Left hindlimb (tissue), 1 donor: ENCODE results near the gene MTPN.

Experiments used
- DNase-seq: peaks from one replicate; pipeline ENCODE4 v3.0.0-alpha.2; 2018

Gene MTPN

DNA sequence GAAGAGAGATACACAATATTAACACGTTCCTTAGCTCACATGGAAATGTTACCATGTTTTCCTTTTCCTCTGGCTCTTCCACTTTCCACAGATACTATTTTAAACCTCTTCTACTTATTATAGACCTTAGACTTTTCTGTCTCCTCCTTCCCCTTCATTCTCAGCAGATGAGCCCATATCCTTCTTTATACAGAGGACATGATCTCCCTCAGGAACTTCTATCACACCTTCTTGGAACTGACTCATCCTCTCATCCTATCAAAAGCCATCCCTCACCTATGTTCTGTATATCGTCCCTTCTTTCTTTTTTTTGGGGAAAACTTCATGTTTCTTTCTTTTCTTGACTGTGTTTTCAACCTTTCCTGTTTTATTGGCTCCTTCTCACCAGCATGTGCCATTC lies 20.8 kb downstream of the MTPN start:
- no peak for DNase-seq

DNA sequence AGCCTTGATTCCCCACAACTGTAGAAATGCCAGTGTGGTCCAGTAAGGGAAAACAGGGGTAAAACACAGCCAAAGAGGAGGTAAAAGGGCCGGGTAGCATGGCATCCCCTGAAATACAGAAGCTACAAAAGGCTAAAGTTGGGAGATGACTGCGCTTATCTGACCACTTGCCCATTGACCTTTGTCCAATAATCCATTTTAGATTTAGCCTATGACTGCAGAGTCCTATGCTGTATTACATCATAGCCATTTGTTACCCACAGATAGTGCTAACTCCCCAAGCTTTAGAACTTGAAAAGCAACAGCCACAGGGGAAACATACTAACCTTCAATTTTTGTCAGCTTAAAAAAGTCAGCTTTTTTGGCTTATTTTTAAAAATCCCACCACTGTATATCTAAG lies 26.2 kb downstream of the MTPN start:
- no peak for DNase-seq

DNA sequence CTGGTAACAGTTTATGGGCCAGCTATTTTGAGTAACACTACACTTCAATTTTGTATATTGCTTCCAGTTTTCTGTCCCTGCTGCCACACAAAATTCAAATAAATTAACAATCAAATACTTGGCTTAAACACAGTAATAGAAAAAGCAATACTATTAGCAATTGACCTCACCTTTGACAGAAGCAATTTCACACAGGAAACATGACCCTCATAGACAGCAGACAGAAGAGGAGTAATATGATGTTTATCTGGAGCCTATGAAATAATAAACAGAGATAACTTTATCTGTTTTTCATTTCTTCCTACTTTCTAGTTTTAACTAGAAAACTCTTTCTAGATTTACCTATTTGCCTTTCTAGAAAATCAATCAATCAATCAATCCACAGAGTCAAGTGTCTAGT lies 26.7 kb downstream of the MTPN start:
- DNase-seq, result no peak

DNA sequence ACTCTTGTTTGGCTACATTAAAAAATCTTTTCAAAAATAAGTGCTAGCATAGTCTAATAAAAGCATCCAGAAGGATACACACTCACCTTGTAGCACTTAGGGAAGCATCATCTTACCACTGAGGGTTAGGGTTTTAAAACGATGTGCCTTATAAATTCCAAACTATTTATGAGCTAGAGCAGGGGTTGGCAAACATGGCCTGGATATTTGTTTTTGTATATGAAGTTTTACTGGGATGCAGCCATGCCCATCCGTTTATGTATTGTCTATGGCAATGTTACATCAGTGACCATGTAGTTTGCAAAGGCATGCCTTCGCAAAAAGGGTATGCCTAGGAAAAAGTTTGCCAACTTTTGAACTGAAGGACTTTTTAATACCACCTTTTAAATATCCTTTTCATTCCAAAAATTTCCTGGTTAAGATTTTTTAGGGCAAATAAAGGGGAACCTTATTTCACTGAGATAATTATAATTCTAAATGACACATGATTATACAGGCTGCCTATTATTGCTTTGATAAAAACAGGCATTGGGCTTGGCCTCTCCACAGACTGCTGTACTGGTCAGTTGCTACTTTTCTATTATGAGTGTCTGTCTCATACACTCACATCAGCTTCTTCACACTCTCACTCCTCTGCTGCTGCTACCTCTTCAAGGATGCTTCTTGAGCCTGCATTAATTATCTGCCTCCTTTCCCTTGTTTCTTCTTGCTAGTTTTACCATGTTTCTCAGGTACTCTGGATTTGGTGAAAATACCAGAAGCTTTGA lies 30.7 kb downstream of the MTPN start:
- no peak for DNase-seq

DNA sequence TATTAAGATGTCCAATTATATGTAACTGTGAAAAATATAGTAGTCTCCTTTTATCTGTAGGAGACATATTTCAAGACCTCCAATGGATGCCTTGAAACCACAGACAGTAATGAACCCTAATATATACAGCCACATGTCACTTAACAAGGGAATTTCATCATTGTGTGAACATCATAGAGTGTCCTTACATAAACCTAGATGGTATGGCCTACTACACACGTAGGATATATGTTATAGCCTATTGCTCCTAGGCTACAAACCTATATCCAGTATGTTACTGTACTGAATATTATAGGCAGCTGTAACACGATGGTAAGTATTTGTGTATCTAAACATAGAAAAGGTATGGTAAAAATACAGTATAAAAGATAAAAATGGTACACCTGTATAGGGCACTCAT lies 32.4 kb downstream of the MTPN start:
- DNase-seq, result no peak

DNA sequence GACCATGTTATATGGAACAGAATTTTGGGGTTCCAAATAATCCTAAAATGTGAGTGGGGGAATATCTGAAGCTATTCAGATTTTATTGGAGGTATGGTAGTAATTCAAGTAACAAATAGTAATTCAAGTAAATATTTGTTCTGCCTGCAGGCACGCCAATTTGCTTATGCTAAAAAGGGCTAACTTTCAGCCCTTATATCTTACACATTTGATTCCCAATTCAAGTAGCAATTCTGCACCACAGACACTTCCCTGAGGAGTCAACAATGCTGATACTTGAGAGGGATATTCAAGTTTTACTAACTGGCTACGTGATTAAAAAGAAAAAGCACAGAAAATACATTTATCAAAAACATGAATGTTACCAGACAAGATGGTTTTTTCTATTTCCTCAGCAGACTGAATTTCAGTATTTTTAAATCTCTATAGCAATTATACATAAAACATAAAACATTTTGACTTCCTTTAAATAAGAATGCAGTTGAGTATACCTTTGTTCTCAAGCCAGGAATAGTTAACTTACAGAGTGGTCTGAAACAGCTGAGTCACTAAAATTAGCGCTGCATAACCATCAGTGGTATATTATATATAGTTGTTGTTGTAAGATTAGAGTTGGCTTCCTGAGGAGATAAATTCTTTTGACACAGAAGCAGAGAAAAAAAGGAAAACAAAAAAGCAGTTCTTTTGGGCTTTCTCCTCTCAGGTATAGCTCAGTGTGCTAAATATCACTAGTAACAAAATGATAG lies 33.9 kb downstream of the MTPN start:
- no peak for DNase-seq

DNA sequence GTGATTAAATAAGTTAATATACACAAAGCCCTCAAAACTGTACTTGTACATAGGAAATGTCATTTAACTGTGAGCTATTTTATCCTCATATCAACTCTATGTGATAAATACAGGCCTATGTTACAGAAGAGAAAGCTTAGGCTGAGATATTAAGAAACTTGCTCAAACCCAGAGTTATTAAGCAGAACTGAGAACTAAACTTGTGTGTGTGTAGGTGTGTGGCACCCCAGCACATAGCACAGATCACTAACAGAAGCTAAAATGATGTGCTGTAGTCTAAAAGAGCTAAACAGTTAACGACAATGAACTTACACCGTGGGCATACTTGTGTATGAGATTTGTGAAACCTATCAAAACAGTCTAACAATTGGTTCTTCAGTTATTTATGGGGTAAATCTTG lies 34.5 kb downstream of the MTPN start:
- no peak for DNase-seq

DNA sequence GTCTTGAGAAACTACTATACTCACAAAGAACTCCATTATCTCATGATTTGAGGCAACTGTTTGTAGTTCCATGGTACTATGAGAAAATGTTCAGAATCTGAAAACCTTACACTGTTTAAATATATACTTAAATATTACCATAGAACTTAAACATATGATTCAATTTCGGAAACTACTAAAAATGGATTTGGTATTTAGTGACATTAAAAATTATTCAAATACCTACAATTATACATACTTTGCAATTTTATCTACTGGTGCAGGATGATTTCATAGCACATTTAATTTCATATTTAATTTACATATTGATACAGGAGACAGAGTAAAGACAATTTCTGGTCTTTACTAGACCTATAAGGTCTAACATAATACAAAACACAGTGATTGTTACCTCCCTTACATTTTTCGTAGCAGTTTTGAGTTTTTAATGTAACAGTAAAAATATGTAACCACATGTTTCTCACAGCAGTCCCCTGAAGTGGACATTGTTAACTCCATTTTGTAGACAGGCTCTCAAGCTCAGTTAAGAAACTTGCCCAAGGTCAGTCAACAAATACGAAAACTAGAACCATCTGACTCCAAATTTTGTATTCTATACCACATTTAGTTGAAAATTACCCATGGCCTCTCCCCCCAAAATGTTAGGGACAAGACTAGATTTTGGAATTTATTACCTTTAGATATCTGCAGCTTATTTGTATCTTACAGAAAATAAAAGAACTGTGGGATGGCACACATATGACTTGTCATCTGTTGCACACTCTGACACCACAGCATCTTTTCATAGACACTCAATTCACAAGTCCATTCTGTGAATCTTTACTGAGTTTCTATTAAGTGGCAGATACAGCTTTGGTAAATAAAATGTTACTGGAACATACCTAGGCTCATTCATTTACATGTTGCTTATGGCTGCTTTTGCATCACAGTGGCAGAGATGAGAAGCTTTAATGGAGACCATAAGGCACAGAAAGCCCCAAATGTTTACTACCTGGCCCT lies 36.8 kb downstream of the MTPN start:
- DNase-seq, result no peak

DNA sequence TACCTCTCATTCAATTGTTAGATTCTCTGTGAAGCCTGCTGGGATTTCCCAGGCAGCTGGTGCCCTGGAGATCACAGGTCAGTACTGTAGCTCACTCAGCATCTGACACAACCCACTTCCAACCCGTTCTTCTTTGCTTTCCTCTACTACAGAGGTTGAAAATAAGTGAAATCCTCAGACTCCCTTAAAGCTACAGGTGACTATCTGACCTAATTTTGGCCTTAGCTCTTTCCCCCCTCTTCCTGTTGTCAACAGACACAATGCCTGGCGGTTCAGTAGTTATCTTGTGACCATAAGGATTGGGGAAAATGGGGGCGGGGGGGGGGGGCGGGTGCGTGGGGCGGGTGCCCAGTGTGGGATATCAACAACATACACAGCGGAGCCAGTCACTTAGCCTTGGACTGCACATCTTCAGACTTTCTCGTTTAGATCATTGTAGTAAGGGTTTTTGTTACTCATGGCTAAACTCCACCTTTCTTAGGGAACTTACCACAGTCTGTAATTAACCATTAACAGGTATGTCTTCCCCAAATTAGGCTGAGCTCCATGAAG lies 37.8 kb downstream of the MTPN start:
- no peak for DNase-seq

DNA sequence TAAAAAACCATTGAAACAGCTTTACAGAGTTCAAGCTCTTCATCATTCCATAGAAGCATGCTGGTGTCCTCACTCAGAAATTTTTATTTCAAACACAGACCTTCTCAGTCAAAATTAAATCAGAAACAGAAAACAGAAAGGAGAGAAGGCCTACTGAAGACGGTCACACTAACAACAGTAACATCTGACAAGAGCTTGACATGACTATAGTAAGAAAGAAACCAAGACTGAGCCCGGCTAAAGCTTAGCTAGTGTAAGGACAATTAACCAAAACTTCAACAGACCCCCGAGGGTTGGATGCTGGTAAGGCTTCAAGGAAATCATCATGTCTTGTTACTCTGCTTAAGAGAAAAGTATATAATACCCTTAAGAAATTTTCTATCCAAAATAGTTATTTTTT lies 38.6 kb downstream of the MTPN start:
- DNase-seq, result no peak

DNA sequence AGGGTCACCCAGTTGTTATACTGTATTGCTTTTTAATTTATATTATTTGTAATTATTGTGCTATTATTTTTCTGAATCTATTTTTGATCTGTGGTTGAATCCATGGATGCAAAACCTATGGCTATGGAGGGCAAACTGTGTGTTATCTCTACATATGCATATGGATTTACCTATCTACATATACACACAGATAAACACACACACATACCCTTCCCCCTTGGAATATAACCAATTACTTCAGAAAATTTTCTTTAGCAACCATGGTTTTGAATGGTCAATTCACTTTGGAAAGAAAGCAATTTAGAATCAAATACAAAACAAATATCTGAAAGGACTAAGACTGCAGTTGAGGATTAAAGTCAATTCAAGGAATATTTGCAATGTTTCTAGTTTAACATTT lies 39.1 kb downstream of the MTPN start:
- no peak for DNase-seq

DNA sequence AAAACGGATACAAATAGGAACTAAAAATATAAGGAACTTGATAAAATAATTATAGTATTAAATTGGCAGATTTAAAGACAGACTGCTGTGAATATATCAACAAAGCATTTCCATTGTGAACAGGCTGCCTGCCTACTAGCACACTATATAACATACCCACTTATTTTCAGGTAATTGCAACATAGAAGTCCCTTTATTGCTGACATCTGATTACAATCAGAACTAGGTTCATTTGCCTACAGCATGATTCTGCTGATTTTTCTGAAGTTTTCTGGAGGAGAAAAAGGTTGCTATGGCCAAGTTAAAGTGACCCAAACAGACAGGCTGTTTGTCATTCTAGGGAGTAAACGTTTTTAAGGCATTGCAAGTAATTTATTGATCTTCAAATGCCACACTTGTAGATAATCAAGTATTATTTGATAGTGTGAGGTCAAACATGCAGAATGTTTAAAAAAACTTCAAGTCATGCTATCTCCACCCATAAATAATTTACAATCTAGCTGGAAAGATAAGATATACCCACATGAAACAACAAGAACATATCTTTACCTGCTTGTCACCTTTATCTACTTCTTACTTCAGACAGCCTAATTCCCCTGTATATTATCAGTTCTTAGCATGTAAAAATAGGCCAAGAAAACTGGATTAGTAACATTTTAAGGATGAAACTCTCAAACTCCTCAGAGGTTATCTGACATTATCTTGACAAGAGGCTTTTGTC lies 40.5 kb downstream of the MTPN start:
- no peak for DNase-seq

DNA sequence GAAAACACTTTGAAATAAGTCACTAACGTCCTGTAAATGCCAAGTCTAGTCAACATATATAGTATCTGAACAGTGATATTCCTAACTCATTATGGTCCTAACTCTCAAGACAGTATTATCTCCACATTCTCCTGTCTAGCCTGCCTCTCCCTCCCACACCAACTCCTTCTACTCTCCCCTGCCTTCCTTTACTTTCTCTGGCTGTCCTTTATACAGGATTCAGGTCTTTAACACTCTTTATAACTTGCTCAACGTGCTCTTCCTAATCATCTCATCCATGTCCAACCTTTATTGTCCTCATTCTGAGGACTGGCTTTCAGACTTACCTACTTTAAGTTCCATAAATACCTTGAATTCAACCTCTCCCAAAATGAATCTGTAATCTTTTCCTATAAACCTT lies 42.5 kb downstream of the MTPN start:
- no peak for DNase-seq

DNA sequence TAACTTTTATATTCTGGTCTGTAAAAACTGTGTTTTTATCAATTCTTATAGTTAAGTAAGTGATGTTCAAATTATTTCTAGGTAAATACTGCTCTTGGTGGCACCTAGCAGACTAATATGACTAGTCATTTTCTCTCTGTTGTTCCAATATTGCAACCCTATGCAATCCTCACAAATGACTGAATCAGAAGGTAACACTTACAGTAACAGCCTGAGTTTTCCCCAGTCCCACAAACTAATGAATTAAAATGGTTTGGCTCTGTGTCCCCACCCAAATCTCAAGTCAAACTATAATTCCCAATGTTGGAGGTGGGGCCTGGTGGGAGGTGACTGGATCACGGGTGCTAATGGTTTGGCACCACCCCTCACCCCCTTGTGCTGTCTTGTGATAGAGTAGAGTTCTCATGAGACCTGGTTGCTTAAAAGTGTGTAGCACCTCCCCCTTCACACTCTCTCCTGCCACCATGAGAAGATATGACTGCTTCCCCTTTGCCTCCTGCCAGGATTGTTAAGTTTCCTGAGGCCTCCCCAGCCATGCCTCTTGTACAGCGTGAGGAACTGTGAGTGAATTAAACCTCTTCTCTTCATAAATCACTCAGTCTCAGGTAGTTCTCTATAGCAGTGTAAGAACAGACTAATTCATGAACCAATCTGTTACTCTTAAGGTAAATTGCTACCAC lies 43.5 kb downstream of the MTPN start:
- DNase-seq, result no peak

DNA sequence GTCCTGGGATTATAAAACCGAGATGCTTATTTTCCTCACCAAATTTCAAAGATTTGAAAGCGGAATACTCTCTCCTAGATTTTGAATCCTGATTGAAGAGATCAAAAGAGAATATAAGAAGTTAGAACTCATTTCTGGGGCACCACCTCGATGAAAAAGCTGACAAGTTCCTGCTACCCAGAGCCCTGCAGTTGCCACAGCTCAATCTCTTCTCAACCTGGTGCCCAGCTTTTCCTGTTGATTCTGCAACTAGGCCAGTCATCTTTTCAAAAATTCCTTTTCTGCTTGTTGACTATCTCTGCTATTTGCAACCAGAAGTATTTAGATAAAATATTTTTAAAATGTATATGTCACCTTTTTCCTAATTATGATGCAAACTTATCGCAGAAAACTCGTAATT lies 45.0 kb downstream of the MTPN start:
- DNase-seq, result no peak

DNA sequence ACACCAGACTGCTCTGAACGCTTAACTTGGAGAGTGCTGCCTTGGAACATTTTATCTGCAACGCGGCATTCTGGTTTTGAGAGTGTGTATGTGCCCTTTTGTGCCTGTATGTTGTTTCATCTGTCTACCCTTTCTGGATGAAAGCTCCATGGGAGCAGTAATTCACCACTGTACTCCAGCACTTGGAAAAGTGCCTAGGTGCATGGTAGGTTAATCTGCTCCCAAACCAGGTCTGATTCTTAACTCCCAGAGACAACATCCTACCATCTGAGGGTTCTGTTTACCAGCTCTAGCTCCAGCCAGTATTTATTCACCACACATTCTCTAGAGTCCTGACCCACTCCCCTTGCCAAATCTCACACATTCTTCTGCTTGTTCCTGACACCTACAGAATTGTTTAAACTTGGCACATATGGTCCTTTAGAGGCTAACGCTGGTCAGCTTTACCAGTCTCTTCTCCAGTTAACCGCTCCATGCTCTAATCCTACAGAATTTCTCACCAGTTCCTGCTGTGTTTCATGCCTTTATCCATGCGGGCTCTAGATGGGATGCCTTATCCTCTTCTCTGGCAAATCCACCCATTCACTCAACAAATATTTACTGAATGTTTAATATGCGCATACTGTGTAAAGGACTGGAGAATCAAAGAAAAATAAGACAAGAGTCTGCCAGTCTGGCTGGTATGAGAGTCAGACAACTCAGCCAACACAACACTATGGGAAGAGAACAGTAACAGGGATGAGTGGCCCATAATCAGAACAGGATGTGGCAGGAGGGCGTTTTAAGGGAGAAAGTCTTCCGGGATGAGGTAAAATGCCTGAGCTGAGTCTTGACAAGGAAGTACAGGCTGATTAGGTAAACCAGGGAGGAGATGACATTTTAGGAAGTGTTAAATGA lies 46.3 kb downstream of the MTPN start:
- DNase-seq, result no peak

DNA sequence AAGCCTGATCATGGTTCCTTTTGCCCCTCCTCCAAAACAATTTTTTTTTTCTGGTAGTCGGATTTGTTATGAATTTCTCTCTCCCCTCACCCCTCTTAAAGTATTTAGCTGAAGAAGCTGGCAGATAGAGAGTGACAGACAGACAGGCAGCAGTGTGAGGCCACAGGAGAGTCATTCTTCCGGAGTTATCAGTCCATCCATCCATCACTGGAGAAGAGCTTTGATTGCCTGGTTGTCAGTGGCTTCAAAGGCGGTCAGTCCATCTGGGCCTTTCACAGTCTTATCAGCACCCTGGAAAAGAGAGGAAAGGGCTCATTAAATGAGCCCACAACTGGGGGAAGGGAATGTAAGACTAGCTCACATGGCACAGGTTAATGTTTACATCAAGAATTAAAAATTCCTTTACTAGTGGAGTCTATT lies 47.4 kb downstream of the MTPN start:
- DNase-seq, result no peak

DNA sequence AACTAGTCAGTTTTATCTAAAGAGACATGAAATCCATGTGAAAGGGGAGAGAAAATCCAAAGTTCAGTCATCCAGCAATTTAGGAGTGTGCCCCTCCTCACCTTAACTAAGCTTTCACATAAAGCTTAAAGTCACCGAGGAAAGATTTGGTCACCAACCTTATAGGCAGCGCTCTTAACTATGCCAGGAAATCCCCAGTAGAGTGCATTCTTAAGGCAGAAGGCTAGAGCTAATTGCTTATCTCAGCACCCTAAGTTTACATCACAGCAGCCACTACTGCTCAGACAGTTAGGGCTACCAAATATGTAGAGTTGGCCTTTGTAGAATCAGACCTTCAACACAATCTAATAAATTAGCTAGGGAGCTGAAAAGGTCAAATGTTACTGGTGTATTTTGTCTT lies 47.9 kb downstream of the MTPN start:
- DNase-seq, result no peak

DNA sequence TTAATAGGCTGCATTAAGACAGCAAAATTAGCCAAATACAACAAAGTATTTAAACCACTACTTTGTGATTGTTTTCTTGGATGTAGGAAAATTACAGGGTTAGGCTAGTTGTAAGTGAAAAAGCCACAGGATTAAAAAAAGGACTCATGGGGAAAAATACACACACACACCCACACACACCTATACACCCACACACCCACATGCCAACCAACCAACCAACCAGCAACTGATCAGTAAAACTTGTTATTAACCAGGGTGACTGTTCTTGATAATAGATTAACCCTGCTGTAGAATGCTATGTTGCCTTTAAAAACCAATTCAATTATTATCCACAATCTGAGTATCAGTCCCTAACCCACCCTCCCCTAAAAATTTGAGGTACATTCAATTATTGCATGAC lies 49.0 kb downstream of the MTPN start:
- DNase-seq, result no peak

DNA sequence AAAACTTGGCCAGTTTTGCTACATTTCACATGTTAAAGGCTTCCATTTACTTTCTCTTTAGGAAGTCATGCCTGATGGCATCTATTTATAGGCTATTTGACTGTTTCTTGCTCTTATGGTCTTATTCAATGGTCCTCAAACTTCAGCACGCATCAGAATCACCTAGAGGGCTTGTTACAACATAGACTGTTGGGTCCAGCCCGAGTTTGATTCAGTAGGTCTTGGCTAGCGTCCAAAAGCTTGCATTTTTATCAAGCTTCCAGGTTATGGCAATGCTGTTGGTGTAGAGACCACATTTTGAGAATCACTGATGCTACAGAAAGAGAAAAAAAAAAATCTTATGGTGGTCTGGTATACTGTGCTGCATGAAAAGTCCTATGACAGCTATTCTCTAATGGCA lies 51.9 kb downstream of the MTPN start:
- DNase-seq, result no peak

DNA sequence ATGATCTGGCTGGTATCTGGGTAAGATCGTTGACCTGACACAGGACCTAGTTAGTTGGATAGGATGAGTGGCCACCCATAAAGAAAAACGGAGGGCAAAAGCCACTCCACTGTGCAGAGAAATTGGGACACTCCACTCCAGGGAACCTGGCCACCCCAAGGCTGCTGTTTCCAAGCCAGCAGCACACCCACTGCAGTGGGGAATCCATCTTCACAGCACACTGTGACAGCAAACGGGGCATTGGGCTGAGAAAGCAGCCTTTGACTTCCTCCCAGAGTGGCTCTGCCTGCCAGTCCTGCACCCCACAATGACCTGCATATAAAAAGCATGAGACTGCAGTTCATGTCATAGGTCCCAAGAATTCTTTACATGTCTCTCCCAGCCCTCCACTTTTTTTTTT lies 52.9 kb downstream of the MTPN start:
- no peak for DNase-seq
